Caco-2 (cell line): ENCODE results near the gene SLC22A17. TPM values are rescaled to one million over a fixed set of nuclear protein-coding genes. Genes with fewer than 3 reads are reported as not detected.

ENCODE experiments used
- BruUV-seq: library from RNA; stranded (reverse); fragments of 400-500 nt; replicated peaks from 2 replicates; lab custom pipeline; 2021; lab: Mats Ljungman, UMichigan
- CTCF ChIA-PET: fragments of 300-600 bp; sonication (Branson Sonifier 250); formaldehyde crosslinking; loops from one replicate; lab custom pipeline; 2022; ENCODE audit warnings: antibody characterized with exemption; lab: Charles Lee
- POLR2A ChIA-PET: fragments of 300-600 bp; sonication (Branson Sonifier 250); formaldehyde crosslinking; loops from one replicate; lab custom pipeline; 2022; ENCODE audit warnings: antibody characterized with exemption; lab: Charles Lee
- DNase-seq, 2 experiments: peaks; one replicate each; pipeline versions ENCODE4 v3.0.0 to v3.0.0-alpha.2; 2020 to 2022
- H3K27me3 ChIP-seq: replicated peaks from 2 replicates; pipeline ENCODE4 v1.6.0; 2011; ENCODE audit warnings: low read length; ENCODE audit not compliant: control insufficient read depth, insufficient read depth
- H3K36me3 ChIP-seq: 2 replicates; pipeline ENCODE4 v1.5.1; 2011; ENCODE audit warnings: low read length; ENCODE audit not compliant: control insufficient read depth, insufficient read depth
- H3K4me1 ChIP-seq: fragments of 250-450 bp; sonication (Bioruptor Pico); 2 replicates; pipeline ENCODE4 v1.5.1; 2020; ENCODE audit warnings: mild to moderate bottlenecking
- H3K4me3 ChIP-seq: 2 replicates; pipeline ENCODE4 v1.5.1; 2011; ENCODE audit warnings: low read depth, mild to moderate bottlenecking, control low read depth, low read length
- H3K9me3 ChIP-seq: fragments of 250-450 bp; sonication (Bioruptor Pico); 2 replicates; pipeline ENCODE4 v1.5.1; 2020; ENCODE audit warnings: mild to moderate bottlenecking, moderate library complexity
- H3K27ac Mint-ChIP-seq: one replicate; pipeline ENCODE4 v1.8.0; 2022; ENCODE audit warnings: mixed read lengths; ENCODE audit not compliant: unreplicated experiment
- H3K27me3 Mint-ChIP-seq: one replicate; pipeline ENCODE4 v1.8.0; 2022; ENCODE audit warnings: mixed read lengths; ENCODE audit not compliant: insufficient read depth, unreplicated experiment
- H3K36me3 Mint-ChIP-seq: one replicate; pipeline ENCODE4 v1.8.0; 2022; ENCODE audit warnings: mild to moderate bottlenecking, mixed read lengths; ENCODE audit not compliant: insufficient read depth, unreplicated experiment
- H3K4me1 Mint-ChIP-seq: one replicate; pipeline ENCODE4 v1.8.0; 2022; ENCODE audit warnings: low read depth, mixed read lengths; ENCODE audit not compliant: unreplicated experiment
- H3K4me3 Mint-ChIP-seq: one replicate; pipeline ENCODE4 v1.8.0; 2022; ENCODE audit warnings: mild to moderate bottlenecking, moderate library complexity, mixed read lengths; ENCODE audit not compliant: unreplicated experiment
- H3K9me3 Mint-ChIP-seq: one replicate; pipeline ENCODE4 v1.8.0; 2022; ENCODE audit warnings: mixed read lengths; ENCODE audit not compliant: unreplicated experiment
- CTCF ChIP-seq, 2 experiments: fragments of 200-600 bp in 1 of 2; IDR thresholded peaks; 1 replicate in 1 of 2; 2 replicates in 1 of 2; pipeline versions ENCODE4 v1.5.1 to v1.8.0; 2011 to 2022; ENCODE audit warnings: antibody characterized with exemption in 1 of 2, control low read depth in 1 of 2, inconsistent platforms in 1 of 2, low read depth in 1 of 2, low read length in 1 of 2, mild to moderate bottlenecking in 1 of 2, moderate library complexity in 1 of 2; ENCODE audit not compliant: insufficient read depth in 1 of 2, severe bottlenecking in 1 of 2, unreplicated experiment in 1 of 2
- intact Hi-C: fragments of 100-400 bp; cut with micrococcal nuclease; formaldehyde crosslinking; loops from one replicate; pipeline ENCODE4 v1.10.0; 2022; ENCODE audit not compliant: unreplicated experiment
- total RNA-seq: library from RNA; stranded (reverse); gene quantifications from 2 replicates; pipeline ENCODE4 v1.2.3, GENCODE V29; 2022

Gene SLC22A17
- total RNA-seq, 1 experiment from 2014 or later = 3.1 TPM

- ChIA-PET POLR2A (no interaction called here), CTCF (interaction anchor here (0.6 to 1.2 kb wide), 3 partner anchors 19 to 32 kb away, joined by 3 to 6 read pairs (median 3); partner anchors contain the start of gene PABPN1)
- 0 out of 2 replicates have a peak, but pooled peaks cover 3% of the 10 kb centered on the region for H3K4me1 ChIP-seq
- BruUV-seq = no TSS peak
- H3K36me3 Mint-ChIP-seq = no peaks in the 10 kb centered on the region
- H3K27me3 ChIP-seq = no peaks in the 10 kb centered on the region
- H3K36me3 ChIP-seq = no peaks in the 10 kb centered on the region
- H3K4me1 Mint-ChIP-seq = peaks cover 6% of the 10 kb centered on the region
- DNase-seq = no peak
- 0 out of 2 replicates have a peak overlapping the region, but pooled peaks have one; percentile 53 for H3K4me3 ChIP-seq
- no peak for TF ChIP-seq CTCF (IDR thresholded peaks at IDR 0.05; ENCODE audit: insufficient read depth in 1 of 2, low read depth in 1 of 2, low read length in 1 of 2, severe bottlenecking in 1 of 2, unreplicated experiment in 1 of 2)
- peaks cover 17% of the 10 kb centered on the region for H3K27me3 Mint-ChIP-seq
- no peak overlapping the region for H3K27ac Mint-ChIP-seq
- no peaks in the 10 kb centered on the region for H3K9me3 Mint-ChIP-seq
- H3K9me3 ChIP-seq = no peaks in the 10 kb centered on the region
- intact Hi-C loops = loop anchor here (2.0 kb wide), 1 partner anchor 27 kb away; no protein-coding TSS in a partner anchor
- peak overlapping the region; percentile 71 for H3K4me3 Mint-ChIP-seq
These were observed 720 bp upstream of the SLC22A17 start for GRCh38 chr14:23353433-23353780.

- Histone ChIP-seq H3K27me3 (no peaks in the 10 kb centered on the region), H3K36me3 (no peaks in the 10 kb centered on the region), H3K9me3 (no peaks in the 10 kb centered on the region), H3K4me3 (peak overlapping the region; percentile 53), H3K4me1 (0 out of 2 replicates have a peak, but pooled peaks cover 3% of the 10 kb centered on the region)
- Mint-ChIP-seq H3K4me1 (peaks cover 6% of the 10 kb centered on the region), H3K9me3 (no peaks in the 10 kb centered on the region), H3K27me3 (peaks cover 17% of the 10 kb centered on the region), H3K36me3 (no peaks in the 10 kb centered on the region), H3K27ac (no peak overlapping the region), H3K4me3 (peak overlapping the region; percentile 71)
- BruUV-seq = no TSS peak
- DNase-seq = no peak
- intact Hi-C loops = loop anchor here (2.0 kb wide), 1 partner anchor 29 kb away; no protein-coding TSS in a partner anchor
- no peak for TF ChIP-seq CTCF (IDR thresholded peaks at IDR 0.05; ENCODE audit: insufficient read depth in 1 of 2, low read depth in 1 of 2, low read length in 1 of 2, severe bottlenecking in 1 of 2, unreplicated experiment in 1 of 2)
- POLR2A ChIA-PET = interaction anchor here (0.6 to 1.1 kb wide), 3 partner anchors 30 to 114 kb away, joined by 3 to 8 read pairs (median 3); partner anchors contain the start of genes PABPN1 and RNF212B
- CTCF ChIA-PET = interaction anchor here (0.6 to 1.2 kb wide), 5 partner anchors 9 to 31 kb away, joined by 3 to 6 read pairs (median 3); partner anchors contain the start of gene PABPN1
These were observed 794 bp downstream of the SLC22A17 start for GRCh38 chr14:23351681-23352505.

- Histone ChIP-seq H3K27me3 (no peaks in the 10 kb centered on the region), H3K4me3 (no peak overlapping the region), H3K9me3 (no peaks in the 10 kb centered on the region), H3K4me1 (peaks cover 3% of the 10 kb centered on the region; the same call in 1 of the 2 replicates), H3K36me3 (no peaks in the 10 kb centered on the region)
- ChIA-PET POLR2A (no interaction called here), CTCF (no interaction called here)
- no peak for TF ChIP-seq CTCF (IDR thresholded peaks at IDR 0.05; ENCODE audit: insufficient read depth in 1 of 2, low read depth in 1 of 2, low read length in 1 of 2, severe bottlenecking in 1 of 2, unreplicated experiment in 1 of 2)
- no peak for DNase-seq
- intact Hi-C loops = no loop called here
- Mint-ChIP-seq H3K36me3 (no peaks in the 10 kb centered on the region), H3K4me1 (peaks cover 13% of the 10 kb centered on the region), H3K27ac (no peak overlapping the region), H3K27me3 (peaks cover 10% of the 10 kb centered on the region), H3K9me3 (no peaks in the 10 kb centered on the region), H3K4me3 (no peak overlapping the region)
- BruUV-seq = no TSS peak
These were observed 3.4 kb downstream of the SLC22A17 start for GRCh38 chr14:23349156-23349845.
